ENCODE results near the gene MARVELD1.
"Not testable (repeated sequence)": the region's sequence is repeated elsewhere in the genome, so short reads cannot be mapped to it uniquely, and the experiment has no call there.

DNA sequence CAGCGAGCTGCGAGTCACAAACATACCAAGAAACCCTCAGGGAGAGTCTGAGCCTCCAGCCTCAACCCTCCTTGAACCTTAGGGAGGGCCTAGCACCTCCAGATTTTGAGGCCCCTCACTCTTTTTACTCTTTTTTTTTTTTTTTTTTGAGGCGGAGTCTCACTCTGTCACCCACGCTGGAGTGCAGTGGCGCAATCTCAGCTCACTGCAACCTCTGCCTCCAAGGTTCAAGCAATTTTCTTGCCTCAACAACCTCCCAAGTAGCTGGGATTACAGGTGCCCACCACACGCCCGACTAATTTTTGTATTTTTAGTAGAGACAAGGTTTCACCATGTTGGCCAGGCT lies 29.2 kb upstream of the MARVELD1 start:
- TF ChIP-seq EZH2 (IDR thresholded peaks at IDR 0.05; ENCODE audit: insufficient read depth, poor library complexity, severe bottlenecking); EZH2phosphoT487 (IDR thresholded peaks at IDR 0.05; ENCODE audit: insufficient read depth, low read depth): not testable (repeated sequence)
